ENCODE results near the gene C12orf57. TPM values are rescaled to one million over a fixed set of nuclear protein-coding genes. Genes with fewer than 3 reads are reported as not detected.

Gene C12orf57
- total and polyA plus RNA-seq, 2 of the 13 experiments (the other 11 are each of a cell fraction or from before 2014, with no cell fraction given): 84.0 to 287 TPM

DNA sequence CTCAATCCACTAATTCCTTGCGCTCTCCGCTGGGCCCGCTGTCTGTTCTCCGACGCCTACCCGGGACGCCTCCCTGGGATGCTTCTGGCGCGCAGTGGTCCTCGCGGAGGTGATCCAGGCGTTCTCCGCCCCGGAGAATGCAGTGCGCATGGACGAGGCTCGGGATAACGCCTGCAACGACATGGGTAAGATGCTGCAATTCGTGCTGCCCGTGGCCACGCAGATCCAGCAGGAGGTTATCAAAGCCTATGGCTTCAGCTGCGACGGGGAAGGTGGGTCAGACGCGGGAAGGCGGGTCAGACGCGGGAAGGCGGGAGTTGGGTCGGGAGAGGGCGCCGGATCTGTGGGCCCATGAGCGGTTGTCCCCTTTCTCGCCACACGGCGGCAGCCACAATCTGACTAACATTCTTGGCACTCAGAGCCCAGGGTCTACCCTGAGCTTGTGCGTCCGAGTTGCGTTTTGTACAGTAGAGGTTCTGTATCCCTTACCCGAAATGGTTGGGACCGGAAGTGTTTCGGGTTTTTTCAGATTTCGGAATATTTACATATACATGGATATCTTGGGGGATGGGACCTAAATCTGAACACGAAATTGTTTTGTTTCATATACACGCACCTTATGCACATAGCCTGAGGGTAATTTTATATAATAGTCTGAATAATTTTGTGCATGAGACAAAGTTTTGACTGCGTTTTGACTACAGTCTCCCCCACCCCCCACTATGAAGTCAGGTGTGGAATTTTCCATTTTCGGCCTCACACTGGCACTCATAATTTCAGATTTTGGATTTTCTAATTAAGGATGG is 762 bp downstream of the C12orf57 start (continued):
- TF ChIP-seq, protein P1, sequence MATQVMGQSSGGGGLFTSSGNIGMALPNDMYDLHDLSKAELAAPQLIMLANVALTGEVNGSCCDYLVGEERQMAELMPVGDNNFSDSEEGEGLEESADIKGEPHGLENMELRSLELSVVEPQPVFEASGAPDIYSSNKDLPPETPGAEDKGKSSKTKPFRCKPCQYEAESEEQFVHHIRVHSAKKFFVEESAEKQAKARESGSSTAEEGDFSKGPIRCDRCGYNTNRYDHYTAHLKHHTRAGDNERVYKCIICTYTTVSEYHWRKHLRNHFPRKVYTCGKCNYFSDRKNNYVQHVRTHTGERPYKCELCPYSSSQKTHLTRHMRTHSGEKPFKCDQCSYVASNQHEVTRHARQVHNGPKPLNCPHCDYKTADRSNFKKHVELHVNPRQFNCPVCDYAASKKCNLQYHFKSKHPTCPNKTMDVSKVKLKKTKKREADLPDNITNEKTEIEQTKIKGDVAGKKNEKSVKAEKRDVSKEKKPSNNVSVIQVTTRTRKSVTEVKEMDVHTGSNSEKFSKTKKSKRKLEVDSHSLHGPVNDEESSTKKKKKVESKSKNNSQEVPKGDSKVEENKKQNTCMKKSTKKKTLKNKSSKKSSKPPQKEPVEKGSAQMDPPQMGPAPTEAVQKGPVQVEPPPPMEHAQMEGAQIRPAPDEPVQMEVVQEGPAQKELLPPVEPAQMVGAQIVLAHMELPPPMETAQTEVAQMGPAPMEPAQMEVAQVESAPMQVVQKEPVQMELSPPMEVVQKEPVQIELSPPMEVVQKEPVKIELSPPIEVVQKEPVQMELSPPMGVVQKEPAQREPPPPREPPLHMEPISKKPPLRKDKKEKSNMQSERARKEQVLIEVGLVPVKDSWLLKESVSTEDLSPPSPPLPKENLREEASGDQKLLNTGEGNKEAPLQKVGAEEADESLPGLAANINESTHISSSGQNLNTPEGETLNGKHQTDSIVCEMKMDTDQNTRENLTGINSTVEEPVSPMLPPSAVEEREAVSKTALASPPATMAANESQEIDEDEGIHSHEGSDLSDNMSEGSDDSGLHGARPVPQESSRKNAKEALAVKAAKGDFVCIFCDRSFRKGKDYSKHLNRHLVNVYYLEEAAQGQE (IDR thresholded peaks at IDR 0.05; ENCODE audit: borderline replicate concordance in 1 of 2, low read depth in 1 of 2, low read length in 2 of 2): no peak
- TF ChIP-seq, protein P2, sequence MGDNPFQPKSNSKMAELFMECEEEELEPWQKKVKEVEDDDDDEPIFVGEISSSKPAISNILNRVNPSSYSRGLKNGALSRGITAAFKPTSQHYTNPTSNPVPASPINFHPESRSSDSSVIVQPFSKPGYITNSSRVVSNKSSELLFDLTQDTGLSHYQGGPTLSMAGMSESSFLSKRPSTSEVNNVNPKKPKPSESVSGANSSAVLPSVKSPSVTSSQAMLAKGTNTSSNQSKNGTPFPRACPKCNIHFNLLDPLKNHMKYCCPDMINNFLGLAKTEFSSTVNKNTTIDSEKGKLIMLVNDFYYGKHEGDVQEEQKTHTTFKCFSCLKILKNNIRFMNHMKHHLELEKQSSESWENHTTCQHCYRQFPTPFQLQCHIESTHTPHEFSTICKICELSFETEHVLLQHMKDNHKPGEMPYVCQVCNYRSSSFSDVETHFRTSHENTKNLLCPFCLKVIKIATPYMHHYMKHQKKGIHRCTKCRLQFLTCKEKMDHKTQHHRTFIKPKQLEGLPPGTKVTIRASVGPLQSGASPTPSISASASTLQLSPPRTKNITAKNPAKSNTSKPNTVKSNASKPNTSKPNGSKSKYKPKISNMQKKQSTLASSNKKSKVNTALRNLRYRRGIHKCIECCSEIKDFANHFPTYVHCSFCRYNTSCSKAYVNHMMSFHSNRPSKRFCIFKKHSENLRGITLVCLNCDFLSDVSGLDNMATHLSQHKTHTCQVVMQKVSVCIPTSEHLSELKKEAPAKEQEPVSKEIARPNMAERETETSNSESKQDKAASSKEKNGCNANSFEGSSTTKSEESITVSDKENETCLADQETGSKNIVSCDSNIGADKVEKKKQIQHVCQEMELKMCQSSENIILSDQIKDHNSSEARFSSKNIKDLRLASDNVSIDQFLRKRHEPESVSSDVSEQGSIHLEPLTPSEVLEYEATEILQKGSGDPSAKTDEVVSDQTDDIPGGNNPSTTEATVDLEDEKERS (CRISPR knock-in tag; IDR thresholded peaks at IDR 0.05): peak; percentile 29; the same call in 1 of the 2 replicates
- TF ChIP-seq GABPB1 (CRISPR knock-in tag; IDR thresholded peaks at IDR 0.05): peak; percentile 61
- no peak for TF ChIP-seq CBFB (CRISPR knock-in tag; IDR thresholded peaks at IDR 0.05)
- TF ChIP-seq ZSCAN21 (CRISPR knock-in tag; IDR thresholded peaks at IDR 0.05; ENCODE audit: borderline replicate concordance): peak; percentile 92
- TF ChIP-seq, protein P3, sequence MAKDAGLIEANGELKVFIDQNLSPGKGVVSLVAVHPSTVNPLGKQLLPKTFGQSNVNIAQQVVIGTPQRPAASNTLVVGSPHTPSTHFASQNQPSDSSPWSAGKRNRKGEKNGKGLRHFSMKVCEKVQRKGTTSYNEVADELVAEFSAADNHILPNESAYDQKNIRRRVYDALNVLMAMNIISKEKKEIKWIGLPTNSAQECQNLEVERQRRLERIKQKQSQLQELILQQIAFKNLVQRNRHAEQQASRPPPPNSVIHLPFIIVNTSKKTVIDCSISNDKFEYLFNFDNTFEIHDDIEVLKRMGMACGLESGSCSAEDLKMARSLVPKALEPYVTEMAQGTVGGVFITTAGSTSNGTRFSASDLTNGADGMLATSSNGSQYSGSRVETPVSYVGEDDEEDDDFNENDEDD (CRISPR knock-in tag; IDR thresholded peaks at IDR 0.05; ENCODE audit: borderline replicate concordance): peak; percentile 89
- no peak for TF ChIP-seq SIX4 (CRISPR knock-in tag; IDR thresholded peaks at IDR 0.05)
- TF ChIP-seq, protein P4, sequence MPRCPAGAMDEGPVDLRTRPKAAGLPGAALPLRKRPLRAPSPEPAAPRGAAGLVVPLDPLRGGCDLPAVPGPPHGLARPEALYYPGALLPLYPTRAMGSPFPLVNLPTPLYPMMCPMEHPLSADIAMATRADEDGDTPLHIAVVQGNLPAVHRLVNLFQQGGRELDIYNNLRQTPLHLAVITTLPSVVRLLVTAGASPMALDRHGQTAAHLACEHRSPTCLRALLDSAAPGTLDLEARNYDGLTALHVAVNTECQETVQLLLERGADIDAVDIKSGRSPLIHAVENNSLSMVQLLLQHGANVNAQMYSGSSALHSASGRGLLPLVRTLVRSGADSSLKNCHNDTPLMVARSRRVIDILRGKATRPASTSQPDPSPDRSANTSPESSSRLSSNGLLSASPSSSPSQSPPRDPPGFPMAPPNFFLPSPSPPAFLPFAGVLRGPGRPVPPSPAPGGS (CRISPR knock-in tag; IDR thresholded peaks at IDR 0.05): peak; percentile 88
- TF ChIP-seq ZEB1 (IDR thresholded peaks at IDR 0.05; ENCODE audit: insufficient replicate concordance, low read depth): no peak
- TF ChIP-seq, protein P5, sequence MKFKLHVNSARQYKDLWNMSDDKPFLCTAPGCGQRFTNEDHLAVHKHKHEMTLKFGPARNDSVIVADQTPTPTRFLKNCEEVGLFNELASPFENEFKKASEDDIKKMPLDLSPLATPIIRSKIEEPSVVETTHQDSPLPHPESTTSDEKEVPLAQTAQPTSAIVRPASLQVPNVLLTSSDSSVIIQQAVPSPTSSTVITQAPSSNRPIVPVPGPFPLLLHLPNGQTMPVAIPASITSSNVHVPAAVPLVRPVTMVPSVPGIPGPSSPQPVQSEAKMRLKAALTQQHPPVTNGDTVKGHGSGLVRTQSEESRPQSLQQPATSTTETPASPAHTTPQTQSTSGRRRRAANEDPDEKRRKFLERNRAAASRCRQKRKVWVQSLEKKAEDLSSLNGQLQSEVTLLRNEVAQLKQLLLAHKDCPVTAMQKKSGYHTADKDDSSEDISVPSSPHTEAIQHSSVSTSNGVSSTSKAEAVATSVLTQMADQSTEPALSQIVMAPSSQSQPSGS (CRISPR knock-in tag; IDR thresholded peaks at IDR 0.05): 0 out of 2 replicates have a peak, but pooled peaks have one; percentile 30
- TF ChIP-seq DBP (CRISPR knock-in tag; IDR thresholded peaks at IDR 0.05; ENCODE audit: not compliant biosample characterization): peak; percentile 46
- peak; percentile 73 for TF ChIP-seq SALL2 (CRISPR knock-in tag; IDR thresholded peaks at IDR 0.05)
- no peak for TF ChIP-seq ZNF260 (CRISPR knock-in tag; IDR thresholded peaks at IDR 0.05; ENCODE audit: borderline replicate concordance, low read depth)
- TF ChIP-seq GLI4 (CRISPR knock-in tag; IDR thresholded peaks at IDR 0.05; ENCODE audit: borderline replicate concordance): peak; percentile 59; the same call in 1 of the 2 replicates
- peak; percentile 28; the same call in 1 of the 2 replicates for TF ChIP-seq TGIF2 (CRISPR knock-in tag; IDR thresholded peaks at IDR 0.05)
